Gastroesophageal sphincter (tissue), 4 donors: Measurements from ENCODE around the gene IL22RA2. TPM values are rescaled to one million over a fixed set of nuclear protein-coding genes. Genes with fewer than 3 reads are reported as not detected.

Experiments used
- ATAC-seq: fragments of 150-250 bp; one replicate; pipeline ENCODE4 v1.9.1; 2016; ENCODE audit warnings: mild to moderate bottlenecking, moderate library complexity
- H3K27ac ChIP-seq, 4 donors: fragments of 200-600 bp; sonication (generic) in 3 of 4; 1 replicate in 3 of 4; 2 replicates in 1 of 4; pipeline ENCODE4 v1.5.1; 2016 to 2019
- H3K27me3 ChIP-seq: fragments of 200-600 bp; sonication (generic); one replicate; pipeline ENCODE4 v1.5.1; 2019
- H3K36me3 ChIP-seq, 2 donors: fragments of 200-600 bp; sonication (generic); one replicate each; pipeline ENCODE4 v1.5.1; 2019; ENCODE audit warnings: control low read depth in 1 of 2
- H3K4me1 ChIP-seq, 3 donors: fragments of 200-600 bp; sonication (generic); 1 replicate in 2 of 3; 2 replicates in 1 of 3; pipeline ENCODE4 v1.5.1; 2016 to 2019; ENCODE audit warnings: control low read depth in 2 of 3
- H3K4me3 ChIP-seq, 2 donors: fragments of 200-600 bp; sonication (generic); one replicate each; pipeline ENCODE4 v1.5.1; 2019; ENCODE audit warnings: mild to moderate bottlenecking in 1 of 2, moderate library complexity in 1 of 2
- H3K9me3 ChIP-seq, 3 donors: fragments of 200-600 bp; sonication (generic); one replicate each; pipeline ENCODE4 v1.5.1; 2017 to 2019; ENCODE audit warnings: control low read depth in 2 of 3
- EP300 ChIP-seq: sonication (generic); formaldehyde crosslinking; IDR thresholded peaks from one replicate; pipeline ENCODE4 v1.6.1; 2017; ENCODE audit warnings: antibody characterized with exemption, mild to moderate bottlenecking
- POLR2A ChIP-seq, 2 donors: fragments of 450-650 bp; IDR thresholded peaks; one replicate each; pipeline ENCODE4 v1.6.1; 2017; ENCODE audit warnings: antibody characterized with exemption in 2 of 2, mild to moderate bottlenecking in 2 of 2, moderate library complexity in 1 of 2
- POLR2AphosphoS5 ChIP-seq: sonication (generic); formaldehyde crosslinking; IDR thresholded peaks from one replicate; pipeline ENCODE4 v1.6.1; 2017; ENCODE audit warnings: antibody characterized with exemption
- WGBS, 2 donors: methylation state at CpG; one replicate each; pipeline ENCODE4 v1.1.5; 2018; ENCODE audit warnings: low coverage in 1 of 2; 5-methylcytosine and 5-hydroxymethylcytosine counted together
- total RNA-seq, 4 donors: library from RNA; depleted of rRNA; stranded (reverse); fragments of >200 nt; gene quantifications; one replicate each; pipeline ENCODE4 v1.1.0, GENCODE V29; 2016
- TF ChIP-seq, protein P1 (sequence below), 4 experiments: fragments of 200-600 bp in 2 of 4; fragments of 450-650 bp in 2 of 4; sonication (generic) in 1 of 4; IDR thresholded peaks; one replicate each; pipeline ENCODE4 v1.5.1; 2017 to 2019; ENCODE audit warnings: antibody characterized with exemption in 4 of 4, mild to moderate bottlenecking in 2 of 4, moderate library complexity in 2 of 4

The IL22RA2 gene
- total RNA-seq, 4 donors from 2014 or later = not detected

DNA sequence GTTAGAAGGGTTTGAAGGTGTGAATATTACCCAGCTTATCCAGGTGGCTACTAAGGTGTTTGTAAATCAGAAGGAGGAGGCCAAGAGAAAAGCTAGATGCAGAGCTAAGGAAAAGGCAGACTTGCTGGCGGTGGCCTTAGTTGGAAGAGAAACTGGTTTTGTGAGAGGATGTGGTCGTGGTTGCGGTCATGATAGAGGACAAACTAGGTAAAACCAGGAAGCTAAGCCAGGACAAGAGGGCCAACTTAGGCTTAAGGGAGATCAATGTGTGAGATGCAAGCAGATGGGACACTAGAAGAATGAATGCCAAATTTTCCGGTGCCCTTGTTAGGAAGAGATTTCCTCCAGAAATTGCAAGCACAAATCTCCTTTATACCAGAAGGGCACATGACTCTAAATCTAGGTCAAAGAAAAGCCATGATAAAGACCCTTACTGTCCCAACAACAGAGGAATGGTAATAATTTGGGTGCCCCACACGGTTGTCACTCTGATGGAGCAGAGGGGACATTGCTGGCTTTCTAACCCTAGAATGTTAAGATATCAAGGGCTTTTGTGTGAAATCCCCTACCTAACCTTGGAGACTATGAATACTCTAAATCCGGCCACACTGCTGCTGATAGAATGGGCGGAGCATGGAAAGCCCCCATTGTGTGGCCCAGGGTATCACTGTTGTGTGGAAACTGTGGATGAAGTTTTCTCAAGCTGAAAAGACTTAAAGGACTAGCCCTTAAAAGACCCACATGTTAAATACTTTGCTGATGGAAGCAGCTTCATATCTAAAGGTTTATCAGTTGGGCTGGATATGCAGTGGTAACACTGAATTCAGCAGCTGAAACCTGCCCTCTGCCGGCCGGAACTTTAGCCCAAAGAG, 7.8 kb downstream of the IL22RA2 start:
- H3K4me3 ChIP-seq = no peak overlapping the region
- ATAC-seq = no peak
- no peaks in the 10 kb centered on the region for H3K36me3 ChIP-seq
- H3K9me3 ChIP-seq = no peaks in the 10 kb centered on the region
- no peak overlapping the region for H3K27ac ChIP-seq
- 83 to 87% methylated on average over 8 to 9 of the region's 9 CpGs for WGBS, 2 donors
- no peak for TF ChIP-seq POLR2AphosphoS5
- TF ChIP-seq, protein P1, sequence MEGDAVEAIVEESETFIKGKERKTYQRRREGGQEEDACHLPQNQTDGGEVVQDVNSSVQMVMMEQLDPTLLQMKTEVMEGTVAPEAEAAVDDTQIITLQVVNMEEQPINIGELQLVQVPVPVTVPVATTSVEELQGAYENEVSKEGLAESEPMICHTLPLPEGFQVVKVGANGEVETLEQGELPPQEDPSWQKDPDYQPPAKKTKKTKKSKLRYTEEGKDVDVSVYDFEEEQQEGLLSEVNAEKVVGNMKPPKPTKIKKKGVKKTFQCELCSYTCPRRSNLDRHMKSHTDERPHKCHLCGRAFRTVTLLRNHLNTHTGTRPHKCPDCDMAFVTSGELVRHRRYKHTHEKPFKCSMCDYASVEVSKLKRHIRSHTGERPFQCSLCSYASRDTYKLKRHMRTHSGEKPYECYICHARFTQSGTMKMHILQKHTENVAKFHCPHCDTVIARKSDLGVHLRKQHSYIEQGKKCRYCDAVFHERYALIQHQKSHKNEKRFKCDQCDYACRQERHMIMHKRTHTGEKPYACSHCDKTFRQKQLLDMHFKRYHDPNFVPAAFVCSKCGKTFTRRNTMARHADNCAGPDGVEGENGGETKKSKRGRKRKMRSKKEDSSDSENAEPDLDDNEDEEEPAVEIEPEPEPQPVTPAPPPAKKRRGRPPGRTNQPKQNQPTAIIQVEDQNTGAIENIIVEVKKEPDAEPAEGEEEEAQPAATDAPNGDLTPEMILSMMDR (IDR thresholded peaks at IDR 0.05) = peak in 1 of 4 experiments; percentile 13
- no peaks in the 10 kb centered on the region for H3K4me1 ChIP-seq
- no peaks in the 10 kb centered on the region for H3K27me3 ChIP-seq

DNA sequence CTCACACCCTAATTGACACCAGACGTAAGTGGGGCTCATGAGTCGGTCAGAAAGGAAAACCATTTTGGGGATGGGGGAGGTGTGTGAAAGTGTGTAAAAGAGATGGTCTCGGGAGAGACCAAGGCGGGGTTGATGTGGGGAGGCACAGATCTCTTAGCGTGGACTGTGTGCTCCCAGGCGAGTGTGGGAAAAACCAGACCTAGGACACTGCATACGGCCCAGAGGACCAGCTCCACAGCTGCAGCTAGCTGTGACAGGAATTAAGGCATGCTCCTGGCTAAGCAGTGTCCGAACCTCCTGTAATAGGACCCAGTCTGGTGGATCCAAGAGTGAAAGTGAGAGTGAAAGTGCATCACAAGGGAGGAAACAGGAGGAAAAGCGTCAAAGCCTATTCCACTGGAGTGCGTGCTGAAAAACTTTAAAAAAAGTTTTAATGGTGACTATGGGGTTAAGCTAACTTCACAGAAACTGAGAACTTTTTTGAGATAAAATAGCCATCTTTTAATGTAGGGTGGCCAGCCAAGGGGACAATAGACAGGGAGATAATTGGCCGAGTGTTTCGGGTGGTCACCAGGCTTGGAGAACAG, 9.6 kb downstream of the IL22RA2 start:
- no peak for ATAC-seq
- 77 to 90% methylated on average over 12 of the region's 12 CpGs for WGBS, 2 donors
- Histone ChIP-seq H3K4me1 (no peaks in the 10 kb centered on the region), H3K27ac (no peak overlapping the region), H3K27me3 (no peaks in the 10 kb centered on the region), H3K4me3 (no peak overlapping the region), H3K9me3 (no peaks in the 10 kb centered on the region), H3K36me3 (no peaks in the 10 kb centered on the region)
- TF ChIP-seq POLR2AphosphoS5 = no peak
- no peak for TF ChIP-seq POLR2A (IDR thresholded peaks at IDR 0.05)
- TF ChIP-seq, protein P1 (IDR thresholded peaks at IDR 0.05) = no peak
- no peak for TF ChIP-seq EP300

DNA sequence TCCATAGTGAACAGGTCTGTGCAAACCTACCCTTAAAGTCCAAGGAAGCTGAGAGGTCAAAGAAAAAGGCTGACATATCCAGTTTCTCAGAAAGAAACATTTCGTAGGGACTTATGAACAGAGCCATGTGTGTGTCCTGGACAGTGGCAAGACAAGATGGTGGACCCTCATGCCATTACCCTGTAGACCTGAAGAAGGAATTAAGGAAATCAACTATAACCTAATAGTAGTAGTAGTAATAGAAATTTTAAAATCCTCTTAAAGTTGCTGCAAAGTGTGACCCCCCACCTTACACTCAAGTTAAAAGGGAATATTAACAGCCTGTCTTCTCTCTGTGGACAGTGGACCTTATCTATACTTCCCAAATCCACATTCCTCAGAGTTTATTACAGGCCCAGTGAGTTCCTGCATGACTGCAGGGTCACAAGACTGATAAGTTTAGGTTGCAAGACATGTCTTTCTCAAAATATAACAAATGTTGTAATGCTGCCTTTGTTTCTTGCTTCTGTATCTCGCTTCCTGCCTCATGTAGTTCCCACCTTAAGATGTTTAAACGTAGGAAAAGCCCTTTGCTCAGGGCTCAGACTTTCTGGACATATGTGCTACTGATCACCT, 10.6 kb downstream of the IL22RA2 start:
- Histone ChIP-seq H3K27me3 (no peaks in the 10 kb centered on the region), H3K27ac (no peak overlapping the region), H3K9me3 (no peaks in the 10 kb centered on the region), H3K36me3 (no peaks in the 10 kb centered on the region), H3K4me1 (peaks cover 0 to 2% (median 0%) of the 10 kb centered on the region in 3 donors), H3K4me3 (no peak overlapping the region)
- WGBS, 2 donors = 70 to 92% methylated on average over 2 of the region's 3 CpGs
- no peak for TF ChIP-seq POLR2AphosphoS5
- no peak for TF ChIP-seq EP300
- no peak for TF ChIP-seq POLR2A (IDR thresholded peaks at IDR 0.05)
- TF ChIP-seq, protein P1 (IDR thresholded peaks at IDR 0.05) = no peak
- no peak for ATAC-seq

DNA sequence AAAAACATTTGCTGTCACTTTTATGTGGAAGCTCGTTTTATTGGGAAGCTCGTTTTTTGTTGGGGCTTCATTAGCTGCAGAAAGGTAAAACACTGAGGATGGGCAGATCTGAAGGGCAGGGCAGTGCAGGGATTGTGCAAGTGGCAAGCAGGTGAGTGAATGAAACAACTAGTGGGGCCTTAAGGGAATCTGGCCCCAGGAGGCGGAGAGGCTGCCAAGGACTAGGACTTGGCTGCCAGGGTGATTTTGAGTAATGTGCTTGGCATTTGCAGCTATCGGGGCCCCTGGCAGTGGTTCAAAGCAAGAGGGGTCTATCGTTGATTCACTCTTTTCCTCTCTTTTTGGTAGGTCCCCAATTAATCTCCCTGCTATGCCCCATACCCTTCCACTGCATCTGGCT, 11.5 kb downstream of the IL22RA2 start:
- Histone ChIP-seq H3K36me3 (no peaks in the 10 kb centered on the region), H3K27me3 (no peaks in the 10 kb centered on the region), H3K27ac (no peak overlapping the region), H3K4me3 (no peak overlapping the region), H3K9me3 (no peaks in the 10 kb centered on the region), H3K4me1 (peaks cover 0 to 8% (median 0%) of the 10 kb centered on the region in 3 donors)
- no peak for ATAC-seq
- WGBS, 2 donors = 54 to 67% methylated on average over 3 of the region's 5 CpGs
- TF ChIP-seq EP300 (no peak), POLR2AphosphoS5 (no peak), POLR2A (IDR thresholded peaks at IDR 0.05) (no peak)
- TF ChIP-seq, protein P1 (IDR thresholded peaks at IDR 0.05) = no peak
